ENCODE results near the gene APOB. TPM values are rescaled to one million over a fixed set of nuclear protein-coding genes. Genes with fewer than 3 reads are reported as not detected.

Gene APOB
- total and polyA plus RNA-seq, 2 of the 8 experiments (the other 6 are each of a cell fraction or from before 2014, with no cell fraction given): 0.15 to 0.61 TPM

GRCh38 chr2:21019678-21020021 is 24.2 kb downstream of the APOB start (continued):
- no peak for TF ChIP-seq SAP30 (IDR thresholded peaks at IDR 0.05; ENCODE audit: insufficient read depth, insufficient replicate concordance, low read length)
- TF ChIP-seq CHD7 (IDR thresholded peaks at IDR 0.05; ENCODE audit: insufficient replicate concordance, low read length): no peak
- TF ChIP-seq NRF1 (IDR thresholded peaks at IDR 0.05; ENCODE audit: low read depth, low read length): no peak

All from H1 (cell line).